TTC549 (cell line): ENCODE results near the gene KRT86.
"Not testable (repeated sequence)": the region's sequence is repeated elsewhere in the genome, so short reads cannot be mapped to it uniquely, and the experiment has no call there.

Experiments used
- FAIRE-seq: peaks from 2 replicates; lab custom pipeline; 2012; peaks lifted over from hg19 to GRCh38; lab: Jason Lieb, UNC

Gene KRT86

GRCh38 chr12:52270541-52271070, 3.8 kb upstream of the KRT86 start:
- FAIRE-seq: no peak

GRCh38 chr12:52271158-52271557, 3.3 kb upstream of the KRT86 start:
- no peak for FAIRE-seq

- FAIRE-seq: no peak
Measured at GRCh38 chr12:52275686-52276085, 1.2 kb downstream of the KRT86 start.

GRCh38 chr12:52277486-52278245, 3.2 kb downstream of the KRT86 start:
- FAIRE-seq: no peak

DNA sequence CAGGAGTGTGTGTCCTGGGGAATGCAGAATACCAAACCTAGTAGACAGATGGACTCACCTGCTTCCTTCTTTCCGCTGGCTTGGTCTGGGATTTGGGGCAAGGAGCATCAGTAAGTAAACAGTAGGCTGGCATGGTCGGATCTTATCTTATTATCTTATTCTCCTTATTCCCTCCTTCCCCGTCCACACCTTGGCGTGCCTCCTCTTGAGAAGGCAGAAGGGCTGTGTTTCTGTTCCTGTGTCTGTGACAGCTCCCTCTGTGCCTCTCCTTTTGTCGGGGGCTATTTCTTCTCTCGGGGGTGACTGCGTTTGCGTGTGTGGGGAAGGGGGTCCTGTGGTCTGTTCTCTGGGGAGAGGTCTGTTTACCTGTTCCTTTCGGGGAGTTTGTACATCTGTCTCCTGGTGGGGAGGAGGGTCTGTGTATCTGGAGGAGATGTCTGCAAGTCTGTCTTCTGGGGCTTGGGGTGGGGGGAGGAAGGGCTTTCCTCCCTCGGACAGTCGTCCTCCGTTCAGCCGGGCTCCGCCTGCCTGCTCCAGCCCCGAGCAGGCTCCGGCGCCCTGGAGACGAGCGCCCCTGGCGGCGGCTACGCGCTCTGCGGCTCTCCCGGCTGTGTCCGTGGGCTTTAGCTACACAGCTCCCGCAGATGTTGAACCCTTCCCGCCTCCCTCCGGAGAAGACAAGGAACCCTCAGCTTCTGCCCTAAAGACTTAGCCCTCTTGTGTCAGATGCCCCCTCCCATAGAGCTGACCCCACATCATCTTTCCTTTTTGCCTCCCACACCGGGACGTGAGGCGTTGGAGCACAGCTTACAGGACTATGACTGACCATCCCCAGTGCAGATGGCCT, 4.4 kb downstream of the KRT86 start:
- FAIRE-seq: no peak

DNA sequence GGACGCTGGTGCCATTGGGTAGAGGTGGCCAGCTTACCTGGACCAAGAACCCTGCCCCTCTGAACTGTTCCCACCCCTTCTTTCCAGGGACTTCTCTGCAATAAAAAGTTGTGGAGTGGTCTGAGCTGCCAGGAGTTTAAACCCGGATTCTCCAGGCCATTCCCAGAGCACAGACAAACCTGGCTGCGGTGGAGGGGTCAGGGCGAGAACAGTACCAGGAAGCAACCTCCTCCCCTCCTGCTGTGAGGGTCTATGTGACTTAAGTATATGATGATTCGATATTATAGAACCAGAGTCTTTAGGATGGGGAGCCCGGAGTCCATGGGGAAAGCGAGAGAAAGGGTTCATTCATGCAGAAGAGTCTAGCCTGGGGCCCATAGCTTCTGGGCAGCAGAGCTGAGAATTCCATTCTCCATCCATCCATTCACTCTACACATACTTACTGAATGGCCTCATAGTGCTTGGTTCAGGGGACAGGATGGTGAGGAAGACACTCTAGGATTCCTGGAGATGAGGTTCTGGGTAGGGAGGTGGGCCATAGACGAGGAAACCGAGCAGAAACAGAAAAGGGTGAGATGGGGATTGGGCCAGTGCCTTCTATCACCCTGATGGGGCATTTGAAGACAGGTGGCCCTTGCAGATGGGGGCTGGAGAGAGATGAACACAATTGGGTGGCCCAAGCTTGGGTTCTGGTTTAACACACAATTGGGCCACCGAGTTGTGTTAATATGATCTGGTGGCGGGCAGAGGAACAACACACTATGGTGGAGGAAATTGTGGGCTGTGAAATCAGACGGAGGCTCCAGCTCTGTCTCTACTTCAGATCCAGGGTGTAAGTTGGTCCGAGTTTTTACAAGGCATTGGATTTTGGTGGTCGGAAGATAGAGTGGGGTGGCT, 5.2 kb downstream of the KRT86 start:
- no peak for FAIRE-seq

- FAIRE-seq: no peak
Measured at GRCh38 chr12:52280319-52280795, 5.9 kb downstream of the KRT86 start.

GRCh38 chr12:52280796-52281560, 6.5 kb downstream of the KRT86 start:
- no peak for FAIRE-seq

GRCh38 chr12:52284562-52285171, 10.2 kb downstream of the KRT86 start:
- FAIRE-seq: no peak

DNA sequence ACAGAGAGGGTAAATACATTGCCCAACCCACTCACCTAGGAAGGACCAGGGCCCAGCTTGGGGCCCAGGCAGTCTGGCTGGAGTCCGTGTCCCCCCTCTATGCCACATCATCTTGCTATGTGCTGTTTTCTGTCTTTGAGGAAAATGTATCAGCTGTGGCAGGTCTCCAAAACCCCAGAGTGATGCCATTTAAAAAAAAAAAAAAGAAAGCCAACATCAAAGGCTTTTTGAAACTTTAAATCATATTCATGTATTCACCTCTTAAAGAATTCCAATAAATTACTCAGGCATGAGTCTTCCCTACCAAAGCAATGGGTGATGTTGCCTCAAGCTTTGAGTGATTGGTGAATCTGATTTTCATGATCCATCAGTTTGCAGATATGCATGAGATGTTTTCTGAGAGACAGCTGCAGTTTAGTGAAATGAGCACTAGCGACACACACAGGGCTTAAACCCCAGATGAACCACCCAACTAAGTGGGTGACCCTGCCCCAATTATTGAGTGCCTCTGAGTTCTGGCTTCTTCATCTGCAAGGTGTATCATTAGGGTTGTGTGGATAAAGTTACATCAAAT, 10.8 kb downstream of the KRT86 start:
- FAIRE-seq: no peak

DNA sequence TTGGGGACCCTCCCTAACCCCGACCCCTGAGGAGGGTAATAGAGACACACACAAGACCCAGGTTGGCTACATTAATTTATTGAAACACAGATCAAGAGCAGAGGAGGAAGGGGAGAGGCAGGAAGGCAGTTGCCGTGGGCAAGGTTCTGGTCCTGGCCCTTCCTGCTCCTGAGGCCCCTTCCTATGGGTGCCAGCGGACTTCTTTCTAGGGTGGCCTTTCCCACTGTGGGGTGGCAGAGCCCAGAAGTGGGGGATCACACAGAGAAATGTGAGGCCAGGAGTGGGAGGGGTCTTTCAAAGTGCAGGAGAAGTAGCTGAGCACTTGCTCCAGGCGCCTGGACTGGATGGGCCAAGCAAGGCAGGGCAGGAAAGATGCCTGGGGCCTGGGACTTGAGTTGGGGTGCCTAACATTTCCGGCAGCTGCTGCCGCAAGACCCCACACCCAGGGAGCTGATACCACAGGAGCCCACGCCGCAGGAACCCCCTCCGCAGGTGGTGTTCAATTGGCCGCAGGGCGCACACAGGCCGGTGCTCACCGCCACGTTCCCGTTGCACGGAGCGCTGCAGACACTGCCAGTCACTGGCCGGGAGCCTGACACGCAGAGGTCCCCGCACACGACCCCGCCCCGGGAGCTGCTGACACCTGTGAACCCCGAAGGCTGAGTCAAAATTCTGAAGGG, 11.5 kb downstream of the KRT86 start:
- FAIRE-seq: no peak

DNA sequence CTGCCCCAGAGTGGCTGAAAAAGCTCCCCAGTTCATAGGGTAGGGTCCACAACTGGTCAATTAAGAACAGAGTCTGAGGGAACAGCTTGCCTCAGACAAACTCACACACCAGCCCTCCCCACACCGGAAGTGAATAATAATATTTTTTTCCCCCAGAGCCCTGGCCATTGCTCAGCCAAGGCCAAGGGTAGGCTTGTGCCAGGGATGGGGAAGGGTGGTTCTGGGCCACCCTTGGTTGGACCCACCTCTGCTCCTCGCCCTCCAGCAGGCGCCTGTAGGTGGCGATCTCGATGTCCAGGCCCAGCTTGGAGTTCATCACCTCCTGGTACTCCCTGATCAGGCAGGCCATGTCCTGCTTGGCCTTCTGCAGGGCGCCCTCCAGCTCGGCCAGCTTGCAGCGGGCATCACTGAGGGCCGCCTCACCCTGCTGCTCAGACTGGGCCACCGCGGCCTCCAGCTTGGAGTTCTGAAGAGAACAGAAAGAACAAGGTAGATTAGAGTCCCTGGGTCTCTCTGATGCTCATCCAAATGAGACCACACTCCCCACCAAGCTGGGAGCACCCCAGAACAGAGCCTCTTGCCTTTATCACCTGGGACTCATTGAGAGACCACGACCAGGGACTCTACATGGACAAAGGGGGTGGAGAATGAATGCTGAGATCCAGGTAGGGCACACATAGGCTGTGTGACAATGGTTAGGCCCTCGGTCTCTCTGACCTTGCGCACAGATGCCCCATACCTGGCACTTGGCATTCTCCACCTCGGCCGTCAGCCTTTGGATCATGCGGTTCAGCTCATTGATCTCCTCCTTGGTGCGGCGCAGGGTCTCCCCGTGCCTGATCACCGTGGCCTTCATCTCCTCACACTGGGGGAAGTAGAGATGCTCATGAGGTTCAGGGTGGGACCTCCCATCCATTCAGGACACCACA, 12.7 kb downstream of the KRT86 start:
- not testable (repeated sequence) for FAIRE-seq

DNA sequence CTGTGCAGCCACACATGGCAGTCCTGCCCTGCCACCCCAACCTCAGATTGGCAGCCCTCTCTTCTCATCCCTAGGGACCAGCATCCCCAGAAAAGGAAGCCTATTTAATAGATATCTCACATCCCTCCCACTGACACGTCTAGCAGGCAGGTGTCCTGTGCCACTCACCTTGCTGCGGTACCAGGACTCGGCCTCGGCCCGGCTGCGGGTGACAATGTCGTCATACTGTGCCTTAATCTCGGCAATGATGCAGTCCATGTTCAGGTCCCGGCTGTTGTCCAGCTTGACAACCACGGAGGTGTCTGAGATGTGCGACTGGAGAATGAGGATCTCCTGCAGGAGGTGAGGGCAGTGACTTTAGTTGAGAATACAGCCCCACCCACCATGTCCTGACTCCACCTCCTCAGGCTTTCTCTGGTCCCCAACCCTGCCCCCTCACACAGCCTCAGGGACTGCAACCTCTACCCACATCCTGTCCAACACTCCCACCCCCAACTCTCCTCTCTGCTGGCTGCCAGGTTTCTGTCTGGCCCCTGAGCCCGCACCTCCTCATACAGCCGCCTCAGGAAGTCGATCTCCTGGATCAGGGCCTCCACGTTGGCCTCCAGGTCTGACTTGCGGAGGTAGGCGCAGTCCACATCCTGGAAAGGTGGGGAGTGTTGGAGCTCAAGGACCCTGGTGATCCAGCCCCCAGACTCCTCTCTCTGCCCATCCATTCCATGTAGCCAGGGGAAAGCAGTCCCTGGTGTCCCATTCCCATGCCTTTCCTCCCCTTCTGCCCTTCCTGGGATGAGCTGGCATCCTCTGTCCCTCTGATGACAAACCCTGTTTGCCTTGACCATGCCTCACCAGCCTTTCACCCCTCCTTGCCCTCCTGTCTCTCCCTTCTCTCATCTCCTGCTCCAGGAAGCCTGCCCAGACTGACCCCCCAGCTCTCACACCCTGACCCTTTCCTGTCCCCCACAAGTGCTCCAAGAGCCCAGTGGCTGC, 13.7 kb downstream of the KRT86 start:
- FAIRE-seq: not testable (repeated sequence)

GRCh38 chr12:52290483-52291134, 16.2 kb downstream of the KRT86 start:
- not testable (repeated sequence) for FAIRE-seq

DNA sequence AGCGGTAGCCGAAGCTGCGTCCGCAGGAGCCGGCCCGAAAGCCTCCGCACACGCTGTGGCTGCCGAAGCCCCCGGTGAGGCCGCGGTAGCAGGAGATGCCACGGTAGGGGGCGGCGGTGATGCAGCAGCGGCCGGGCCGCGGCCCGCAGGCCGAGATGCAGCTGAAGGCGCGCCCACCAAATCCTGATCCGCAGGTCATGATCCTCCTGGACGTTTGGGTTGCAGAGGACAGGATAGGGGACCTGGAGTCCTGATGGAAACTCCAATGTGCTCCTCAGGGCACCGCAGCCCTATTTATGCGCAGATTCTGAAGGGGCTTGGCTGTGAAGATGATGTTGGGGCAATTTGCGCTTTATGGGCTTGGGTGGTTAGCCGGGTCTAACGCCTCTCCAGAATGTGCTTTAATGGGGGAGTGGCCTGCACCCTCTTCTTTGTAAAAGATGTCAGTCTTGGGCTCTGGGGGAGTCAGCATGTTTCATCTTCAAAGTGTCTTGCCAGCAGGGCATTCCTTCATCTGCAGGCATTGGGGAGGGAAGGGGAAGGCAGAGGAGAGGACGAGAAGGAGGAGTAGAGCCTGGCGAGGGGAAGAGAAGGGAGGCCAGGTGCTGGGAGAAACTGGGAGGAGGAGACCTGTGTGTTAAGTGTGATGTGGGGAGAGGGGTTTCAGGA, 17.0 kb downstream of the KRT86 start, which contains the start of gene KRT81:
Gene KRT81 (minus strand): TSS at position 268 of the 669 bp plus-strand sequence. CDS start 69 bp downstream, at position 199.
- no peak for FAIRE-seq

GRCh38 chr12:52293926-52294325, 19.5 kb downstream of the KRT86 start:
- FAIRE-seq: no peak
